Measurements from ENCODE around the gene TMEM243. TPM values are rescaled to one million over a fixed set of nuclear protein-coding genes. Genes with fewer than 3 reads are reported as not detected.
"Not testable (repeated sequence)": the region's sequence is repeated elsewhere in the genome, so short reads cannot be mapped to it uniquely, and the experiment has no call there.

The TMEM243 gene
- total and polyA plus RNA-seq, 2 experiments from 2014 or later = 47.7 to 49.4 TPM

- Histone ChIP-seq H3K27ac (no peak overlapping the region), H3K27me3 (no peaks in the 10 kb centered on the region), H4K20me1 (ENCODE audit: insufficient read depth, poor library complexity, severe bottlenecking) (no peaks in the 10 kb centered on the region), H3K9me2 (replicated peaks; ENCODE audit: insufficient read depth) (no peaks in the 10 kb centered on the region), H3K4me2 (no peak overlapping the region), H3K9me3 (ENCODE audit: low read depth) (peaks cover 8% of the 10 kb centered on the region), H3K4me3 (no peak overlapping the region), H2AFZ (no peak overlapping the region), H3K79me2 (peaks cover 49% of the 10 kb centered on the region), H3K36me3 (replicated peaks; ENCODE audit: insufficient read depth, low read depth) (no peaks in the 10 kb centered on the region), H3K4me1 (ENCODE audit: insufficient read depth) (no peaks in the 10 kb centered on the region)
- no peak for TF ChIP-seq EZH2 (IDR thresholded peaks at IDR 0.05; ENCODE audit: borderline replicate concordance)
- TF ChIP-seq CTCF (IDR thresholded peaks at IDR 0.05; ENCODE audit: poor library complexity) = no peak
- no peak for TF ChIP-seq EZH2phosphoT487 (IDR thresholded peaks at IDR 0.05; ENCODE audit: low read depth, severe bottlenecking, unreplicated experiment)
- DNase-seq (ENCODE audit: low spot score) = no peak
- WGBS (ENCODE audit: low lambda C conversion rate, missing lambda C conversion rate) = 67% methylated on average over 3 of the region's 3 CpGs
These were observed 14.6 kb downstream of the TMEM243 start for GRCh38 chr7:87204933-87205332.

GRCh38 chr7:87203929-87204328 lies 15.6 kb downstream of the TMEM243 start:
- not testable (repeated sequence) for H3K4me3 ChIP-seq
- peaks cover 46% of the 10 kb centered on the region for H3K79me2 ChIP-seq
- 97% methylated on average over 4 of the region's 4 CpGs for WGBS (ENCODE audit: low lambda C conversion rate, missing lambda C conversion rate)

GRCh38 chr7:87202705-87203104 lies 16.8 kb downstream of the TMEM243 start:
- Histone ChIP-seq H3K27ac (no peak overlapping the region), H3K36me3 (replicated peaks; ENCODE audit: insufficient read depth, low read depth) (no peaks in the 10 kb centered on the region), H3K9me3 (ENCODE audit: low read depth) (peaks cover 8% of the 10 kb centered on the region)

More at GRCh38 chr7:87203929-87204328, 15.6 kb downstream of the TMEM243 start:
- H3K4me1 ChIP-seq (ENCODE audit: insufficient read depth); H2AFZ ChIP-seq; H3K9me3 ChIP-seq (ENCODE audit: low read depth); H3K9me2 ChIP-seq (replicated peaks; ENCODE audit: insufficient read depth); H3K27ac ChIP-seq; H3K36me3 ChIP-seq (replicated peaks; ENCODE audit: insufficient read depth, low read depth); DNase-seq (ENCODE audit: low spot score); H3K4me2 ChIP-seq; H4K20me1 ChIP-seq (ENCODE audit: insufficient read depth, poor library complexity, severe bottlenecking); H3K27me3 ChIP-seq: not testable (repeated sequence)

GRCh38 chr7:87202208-87202607 lies 17.3 kb downstream of the TMEM243 start:
- peaks cover 46% of the 10 kb centered on the region for H3K79me2 ChIP-seq
- no peak overlapping the region for H3K4me2 ChIP-seq
- no peaks in the 10 kb centered on the region for H3K27me3 ChIP-seq
- no peaks in the 10 kb centered on the region for H3K36me3 ChIP-seq (replicated peaks; ENCODE audit: insufficient read depth, low read depth)
- 92% methylated on average over 1 of the region's 1 CpG for WGBS (ENCODE audit: low lambda C conversion rate, missing lambda C conversion rate)
- H3K27ac ChIP-seq = no peak overlapping the region
- no peaks in the 10 kb centered on the region for H4K20me1 ChIP-seq (ENCODE audit: insufficient read depth, poor library complexity, severe bottlenecking)
- TF ChIP-seq EZH2 (IDR thresholded peaks at IDR 0.05; ENCODE audit: borderline replicate concordance) (no peak), EZH2phosphoT487 (IDR thresholded peaks at IDR 0.05; ENCODE audit: low read depth, severe bottlenecking, unreplicated experiment) (no peak), CTCF (IDR thresholded peaks at IDR 0.05; ENCODE audit: poor library complexity) (no peak)
- no peak for DNase-seq (ENCODE audit: low spot score)
- no peak overlapping the region for H2AFZ ChIP-seq
- no peaks in the 10 kb centered on the region for H3K4me1 ChIP-seq (ENCODE audit: insufficient read depth)
- peaks cover 8% of the 10 kb centered on the region for H3K9me3 ChIP-seq (ENCODE audit: low read depth)
- no peaks in the 10 kb centered on the region for H3K9me2 ChIP-seq (replicated peaks; ENCODE audit: insufficient read depth)
- H3K4me3 ChIP-seq = no peak overlapping the region

More at GRCh38 chr7:87202705-87203104, 16.8 kb downstream of the TMEM243 start:
- Histone ChIP-seq H3K4me2 (no peak overlapping the region), H2AFZ (no peak overlapping the region), H3K79me2 (peaks cover 47% of the 10 kb centered on the region), H3K27me3 (no peaks in the 10 kb centered on the region), H4K20me1 (ENCODE audit: insufficient read depth, poor library complexity, severe bottlenecking) (no peaks in the 10 kb centered on the region), H3K4me1 (ENCODE audit: insufficient read depth) (no peaks in the 10 kb centered on the region), H3K9me2 (replicated peaks; ENCODE audit: insufficient read depth) (no peaks in the 10 kb centered on the region), H3K4me3 (no peak overlapping the region)
- 90% methylated on average over 2 of the region's 2 CpGs for WGBS (ENCODE audit: low lambda C conversion rate, missing lambda C conversion rate)
- TF ChIP-seq CTCF (IDR thresholded peaks at IDR 0.05; ENCODE audit: poor library complexity) = no peak
- no peak for TF ChIP-seq EZH2 (IDR thresholded peaks at IDR 0.05; ENCODE audit: borderline replicate concordance)
- TF ChIP-seq EZH2phosphoT487 (IDR thresholded peaks at IDR 0.05; ENCODE audit: low read depth, severe bottlenecking, unreplicated experiment) = no peak
- no peak for DNase-seq (ENCODE audit: low spot score)
